Measurements from ENCODE around the gene GCLC.

GCLC gene

GRCh38 chr6:53455678-53456077, 89.2 kb downstream of the GCLC start:
- H3K4me3 ChIP-seq (ENCODE audit: extremely low read depth, insufficient read depth, low read length, poor library complexity, severe bottlenecking) = no peak overlapping the region
- no peaks in the 10 kb centered on the region for H3K4me1 ChIP-seq (ENCODE audit: control insufficient read depth, insufficient read depth, low read length, poor library complexity, severe bottlenecking)
- H3K27ac ChIP-seq (ENCODE audit: low read depth, low read length, severe bottlenecking) = no peak overlapping the region
- peaks cover 4% of the 10 kb centered on the region for H3K9me3 ChIP-seq (ENCODE audit: control insufficient read depth, low read length)
- H3K36me3 ChIP-seq (ENCODE audit: control insufficient read depth, insufficient read depth, low read length) = no peaks in the 10 kb centered on the region
- 100% methylated on average over 1 of the region's 1 CpG; no CpG with 5 or more reads in 1 of the 2 experiments for WGBS, 2 experiments (ENCODE audit: insufficient coverage in 2 of 2)

- Histone ChIP-seq H3K27ac (ENCODE audit: low read depth, low read length, severe bottlenecking) (no peak overlapping the region), H3K4me1 (ENCODE audit: control insufficient read depth, insufficient read depth, low read length, poor library complexity, severe bottlenecking) (no peaks in the 10 kb centered on the region), H3K36me3 (ENCODE audit: control insufficient read depth, insufficient read depth, low read length) (no peaks in the 10 kb centered on the region), H3K4me3 (ENCODE audit: extremely low read depth, insufficient read depth, low read length, poor library complexity, severe bottlenecking) (no peak overlapping the region), H3K9me3 (ENCODE audit: control insufficient read depth, low read length) (peaks cover 4% of the 10 kb centered on the region)
- WGBS, 2 experiments (ENCODE audit: insufficient coverage in 2 of 2) = 90% methylated on average over 2 of the region's 3 CpGs; no CpG with 5 or more reads in 1 of the 2 experiments
These were observed 93.7 kb downstream of the GCLC start for GRCh38 chr6:53451165-53451564.

GRCh38 chr6:53447865-53448264, 97.0 kb downstream of the GCLC start:
- WGBS, 2 experiments (ENCODE audit: insufficient coverage in 2 of 2) = no CpG with 5 or more reads among the region's 2 CpGs
- no peak overlapping the region for H3K4me3 ChIP-seq (ENCODE audit: extremely low read depth, insufficient read depth, low read length, poor library complexity, severe bottlenecking)
- H3K4me1 ChIP-seq (ENCODE audit: control insufficient read depth, insufficient read depth, low read length, poor library complexity, severe bottlenecking) = no peaks in the 10 kb centered on the region
- no peak overlapping the region for H3K27ac ChIP-seq (ENCODE audit: low read depth, low read length, severe bottlenecking)
- no peaks in the 10 kb centered on the region for H3K9me3 ChIP-seq (ENCODE audit: control insufficient read depth, low read length)
- no peaks in the 10 kb centered on the region for H3K36me3 ChIP-seq (ENCODE audit: control insufficient read depth, insufficient read depth, low read length)
